Measurements from ENCODE around the gene ROBO2.

Gene ROBO2

GRCh38 chr3:77189258-77189657 lies 149.4 kb downstream of the ROBO2 start:
- no peak for DNase-seq (ENCODE audit: low read depth in 4 of 4, low spot score in 1 of 4)

DNA sequence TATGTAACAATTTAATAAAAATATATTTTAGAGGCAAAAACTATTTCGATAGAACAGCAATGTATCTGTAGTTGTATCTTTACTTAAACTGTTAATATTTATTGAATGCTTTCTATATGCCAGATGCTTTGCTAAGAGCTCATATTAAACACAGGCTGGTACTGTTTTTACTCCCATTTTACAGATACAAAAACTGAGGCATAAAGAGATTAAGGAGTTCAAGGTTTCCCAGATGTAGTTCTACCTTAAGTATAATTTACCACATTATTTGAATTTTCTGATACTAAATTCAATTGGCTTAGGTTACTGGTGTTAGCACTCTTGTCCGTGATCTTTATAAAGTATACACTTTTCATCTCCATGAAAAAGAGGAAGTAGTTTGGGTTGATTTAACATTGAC lies 149.8 kb downstream of the ROBO2 start:
- DNase-seq (ENCODE audit: low read depth in 4 of 4, low spot score in 1 of 4) = no peak

GRCh38 chr3:77190374-77190773 lies 150.5 kb downstream of the ROBO2 start:
- DNase-seq (ENCODE audit: low read depth in 4 of 4, low spot score in 1 of 4) = no peak

DNA sequence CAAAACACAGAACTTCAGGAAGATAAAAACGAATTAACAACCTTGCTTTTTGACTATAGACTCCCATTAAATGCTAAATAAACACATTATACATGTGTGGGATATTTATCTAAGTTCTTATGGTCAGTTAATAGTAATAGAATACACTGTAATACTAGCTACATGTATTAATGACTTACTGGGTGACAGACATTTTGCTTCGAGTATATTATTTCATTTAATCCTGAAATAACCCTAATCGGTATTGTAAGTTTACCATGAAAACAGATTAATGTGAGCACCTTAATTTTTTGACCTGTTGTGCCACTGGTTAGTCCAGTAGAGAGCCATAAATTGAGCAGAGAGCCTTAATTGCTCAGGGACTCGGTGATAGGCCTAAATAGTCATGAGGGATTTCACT lies 151.1 kb downstream of the ROBO2 start:
- no peak for DNase-seq (ENCODE audit: low read depth in 4 of 4, low spot score in 1 of 4)

- no peak for DNase-seq (ENCODE audit: low read depth in 4 of 4, low spot score in 1 of 4)
Observed at GRCh38 chr3:77191640-77192039, 151.7 kb downstream of the ROBO2 start.

GRCh38 chr3:77195766-77196545 lies 156.1 kb downstream of the ROBO2 start:
- no peak for DNase-seq (ENCODE audit: low read depth in 4 of 4, low spot score in 1 of 4)

DNA sequence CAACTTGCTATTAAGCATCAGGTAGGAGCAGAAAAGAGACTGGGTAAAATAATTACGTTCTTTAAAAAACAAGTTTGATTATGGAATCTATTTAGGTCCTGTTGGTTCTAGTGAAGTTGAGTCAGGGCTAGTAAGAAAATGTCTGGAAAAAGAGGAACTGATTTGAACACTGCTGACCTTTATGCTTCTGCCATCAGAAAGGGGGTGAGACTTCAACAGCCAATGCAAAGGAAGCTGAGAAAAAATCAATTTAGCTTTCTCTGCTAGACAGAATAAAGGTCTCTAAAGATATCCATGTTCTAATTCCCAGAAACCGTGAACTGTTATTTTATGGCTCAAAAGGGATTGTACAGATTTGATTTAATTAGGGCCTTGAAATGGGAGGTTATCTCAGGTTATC lies 157.5 kb downstream of the ROBO2 start:
- DNase-seq (ENCODE audit: low read depth in 4 of 4, low spot score in 1 of 4) = no peak

DNA sequence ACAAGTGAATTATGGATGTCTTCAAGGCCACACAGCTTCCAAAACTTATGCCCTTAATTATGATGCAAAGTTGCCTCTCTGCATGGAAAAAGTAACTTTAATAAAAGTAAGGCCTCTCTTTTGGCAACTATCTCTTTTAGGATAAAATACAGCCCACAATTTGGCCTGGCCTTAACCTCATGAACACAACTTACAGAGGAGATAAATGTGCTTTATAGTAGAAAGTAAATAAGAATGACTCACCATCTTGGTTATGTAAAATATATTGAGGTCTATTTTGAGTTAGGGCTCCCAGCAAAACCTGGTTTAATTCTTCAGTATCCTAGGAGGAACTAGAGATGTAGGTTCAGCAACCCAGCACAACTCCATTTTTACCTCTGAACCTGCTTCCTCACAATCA lies 164.0 kb downstream of the ROBO2 start:
- no peak for DNase-seq (ENCODE audit: low read depth in 4 of 4, low spot score in 1 of 4)

- DNase-seq (ENCODE audit: low read depth in 4 of 4, low spot score in 1 of 4) = no peak
Observed at GRCh38 chr3:77204788-77205187, 164.9 kb downstream of the ROBO2 start.

DNA sequence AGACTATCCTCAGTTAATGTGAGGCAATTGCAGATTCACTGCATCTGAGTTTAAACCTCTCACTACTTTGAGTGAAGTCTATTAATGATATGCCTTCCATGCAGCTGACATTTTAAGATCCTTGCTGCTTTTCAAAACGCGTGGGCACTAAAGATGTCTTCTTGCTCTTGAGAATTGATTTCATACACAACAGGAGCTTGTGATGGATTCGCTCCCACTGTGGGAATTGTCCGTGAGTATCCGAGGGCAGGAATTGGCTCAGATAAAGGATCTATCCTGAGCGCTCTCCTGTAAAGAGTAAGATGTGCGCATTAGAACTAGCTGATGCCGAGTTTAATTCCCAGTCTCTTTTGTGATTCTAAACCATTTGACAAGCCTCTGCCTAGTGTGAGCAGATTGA lies 167.9 kb downstream of the ROBO2 start:
- DNase-seq (ENCODE audit: low read depth in 4 of 4, low spot score in 1 of 4) = no peak

DNA sequence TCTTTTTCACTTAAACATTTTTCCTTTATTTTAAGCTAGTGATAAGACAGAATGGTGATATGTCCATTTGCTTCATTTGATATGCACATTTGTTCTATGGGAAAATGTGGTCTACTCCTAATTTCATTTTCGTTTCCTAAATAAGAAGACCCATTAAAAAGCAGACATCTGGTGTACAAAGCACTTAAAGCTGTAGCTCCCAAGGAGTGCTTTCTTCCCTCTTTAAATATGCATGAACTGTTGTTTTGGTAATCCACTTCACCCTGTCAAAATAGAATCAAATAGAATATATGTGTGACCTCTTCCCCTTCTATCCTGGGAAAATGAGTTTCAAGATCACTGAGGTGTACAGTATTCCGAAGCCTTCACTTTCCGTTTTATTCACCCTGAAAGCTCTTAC lies 182.8 kb downstream of the ROBO2 start:
- no peak for DNase-seq (ENCODE audit: low read depth in 4 of 4, low spot score in 1 of 4)

GRCh38 chr3:77227567-77227966 lies 187.7 kb downstream of the ROBO2 start:
- no peak for DNase-seq (ENCODE audit: low read depth in 4 of 4, low spot score in 1 of 4)

DNA sequence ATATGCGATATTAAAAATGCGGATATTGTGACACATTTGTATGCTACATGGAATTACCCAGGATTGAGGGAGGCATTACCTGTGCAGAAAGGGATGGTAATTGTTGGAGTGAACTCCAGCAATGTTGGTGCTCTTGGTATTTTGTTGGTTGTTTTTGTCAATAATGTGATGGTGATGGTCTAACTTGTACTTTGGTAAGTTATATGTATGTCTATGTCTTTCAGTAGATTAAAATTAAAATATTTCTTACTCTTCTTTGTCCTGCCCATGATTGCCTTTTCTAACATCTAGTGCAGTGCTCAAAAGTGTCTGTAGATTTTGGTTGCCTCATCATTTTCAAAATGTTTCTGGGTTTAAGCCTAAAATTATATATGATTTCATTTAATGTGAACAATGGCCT lies 192.7 kb downstream of the ROBO2 start:
- DNase-seq (ENCODE audit: low read depth in 4 of 4, low spot score in 1 of 4) = no peak

DNA sequence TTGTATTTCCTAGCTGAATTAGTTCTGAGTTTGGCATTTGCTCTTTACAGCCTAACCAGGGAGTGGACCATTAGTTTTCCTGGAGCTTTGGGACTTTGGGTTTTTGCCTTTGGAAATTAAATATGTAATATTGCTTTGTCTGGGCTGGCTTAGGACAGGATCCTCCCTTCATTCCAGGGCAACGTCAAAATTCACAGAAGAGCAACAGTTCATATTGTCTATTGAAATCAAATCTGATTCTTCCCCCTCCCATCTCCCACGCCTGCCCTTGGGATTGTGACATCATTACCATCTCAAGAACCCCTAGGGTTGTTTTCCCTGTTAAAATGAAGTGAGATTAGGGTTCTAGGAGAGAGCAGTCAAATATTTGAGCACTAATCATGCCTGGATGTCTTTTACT lies 194.1 kb downstream of the ROBO2 start:
- no peak for DNase-seq (ENCODE audit: low read depth in 4 of 4, low spot score in 1 of 4)

DNA sequence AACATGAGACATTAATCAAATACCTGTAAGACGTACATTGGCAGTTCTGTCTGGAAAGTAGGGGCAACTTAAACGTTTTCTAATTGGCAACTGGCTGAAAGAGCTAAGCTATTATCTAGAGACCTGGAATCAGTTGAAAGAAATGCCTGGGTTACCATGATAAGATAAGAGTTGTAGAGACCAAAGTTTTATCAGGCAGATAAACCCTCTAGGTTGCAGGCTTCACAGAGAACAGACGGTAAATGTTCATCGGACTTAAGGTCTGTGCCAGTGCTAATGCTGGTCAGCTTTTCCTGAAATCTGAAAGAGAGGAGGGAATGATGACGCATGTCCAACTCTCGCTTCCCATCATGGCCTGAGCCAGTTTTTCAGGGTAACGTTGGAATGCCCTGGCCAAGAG lies 196.2 kb downstream of the ROBO2 start:
- DNase-seq (ENCODE audit: low read depth in 4 of 4, low spot score in 1 of 4) = no peak

GRCh38 chr3:77240072-77240650 lies 200.3 kb downstream of the ROBO2 start:
- no peak for DNase-seq (ENCODE audit: low read depth in 4 of 4, low spot score in 1 of 4)

GRCh38 chr3:77242371-77242770 lies 202.5 kb downstream of the ROBO2 start:
- no peak for DNase-seq (ENCODE audit: low read depth in 4 of 4, low spot score in 1 of 4)

DNA sequence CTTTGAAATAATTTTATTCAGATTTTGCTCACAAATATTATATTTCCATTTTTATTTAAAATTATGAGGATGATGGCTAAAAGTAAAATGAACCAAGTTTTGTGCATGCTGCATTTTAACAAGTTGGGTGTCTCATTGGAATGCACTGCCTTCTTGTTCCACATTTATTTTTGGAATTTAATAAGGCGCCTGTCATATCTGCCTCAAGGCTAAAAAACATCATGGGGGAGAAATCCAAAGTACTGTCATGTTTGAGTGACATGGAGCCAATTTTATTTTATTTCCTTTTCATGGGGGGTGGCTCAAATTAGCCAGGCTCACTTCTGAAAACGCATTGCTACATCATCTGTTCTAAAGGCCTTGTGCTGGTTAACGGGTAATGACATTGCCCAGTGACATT lies 205.1 kb downstream of the ROBO2 start:
- DNase-seq (ENCODE audit: low read depth in 4 of 4, low spot score in 1 of 4) = no peak

DNA sequence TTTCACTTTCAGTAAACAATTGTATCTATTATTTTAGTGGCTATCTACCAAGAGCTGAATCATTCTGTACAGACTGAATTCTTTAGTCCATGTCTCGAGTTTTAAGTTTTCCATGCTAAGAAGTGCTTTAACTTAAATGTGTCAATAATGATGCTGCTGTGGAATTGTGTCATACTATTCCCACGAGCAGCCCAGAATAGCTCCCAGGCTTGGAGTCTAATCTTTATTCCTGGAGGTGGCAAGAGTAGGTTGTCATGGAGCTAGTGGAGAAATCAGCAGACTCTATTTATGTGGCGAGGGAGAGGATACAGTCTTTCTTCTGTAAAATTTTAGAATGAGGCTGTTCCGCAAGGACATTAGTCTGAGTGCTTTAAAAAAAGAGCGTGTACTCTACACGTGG lies 207.2 kb downstream of the ROBO2 start:
- no peak for DNase-seq (ENCODE audit: low read depth in 4 of 4, low spot score in 1 of 4)

DNA sequence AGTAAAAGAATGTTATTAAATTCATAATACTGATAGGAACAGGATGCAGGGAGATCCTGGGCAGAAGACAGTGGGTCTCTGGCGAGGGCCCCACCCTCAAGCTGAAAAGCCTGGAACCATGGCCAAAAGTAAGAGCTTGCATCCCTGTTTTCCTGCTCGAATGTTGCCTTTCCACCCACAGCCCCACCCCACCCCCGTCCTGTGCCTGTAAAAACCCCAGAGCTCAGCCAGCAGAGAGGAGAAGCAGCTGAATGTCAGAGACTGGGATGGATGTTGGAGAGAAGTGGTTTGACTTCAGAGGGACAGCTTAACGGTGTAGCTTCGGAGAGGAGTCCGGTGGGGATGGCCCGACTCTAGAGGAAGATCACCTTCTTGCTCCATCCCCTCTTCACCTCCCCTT lies 207.9 kb downstream of the ROBO2 start:
- DNase-seq (ENCODE audit: low read depth in 4 of 4, low spot score in 1 of 4) = no peak

- no peak for DNase-seq (ENCODE audit: low read depth in 4 of 4, low spot score in 1 of 4)
Observed at GRCh38 chr3:77248420-77248819, 208.5 kb downstream of the ROBO2 start.

GRCh38 chr3:77251136-77251535 lies 211.2 kb downstream of the ROBO2 start:
- DNase-seq (ENCODE audit: low read depth in 4 of 4, low spot score in 1 of 4) = no peak
